Measurements from ENCODE around the gene P2RX1. TPM values are rescaled to one million over a fixed set of nuclear protein-coding genes. Genes with fewer than 3 reads are reported as not detected.

The P2RX1 gene
- polyA plus RNA-seq, 4 donors: 2.2 to 53.4 (median 3.2) TPM; not detected in 1

GRCh38 chr17:3961564-3962047 lies 45.3 kb upstream of the P2RX1 start:
- Histone ChIP-seq H3K9me3 (ENCODE audit: control insufficient read depth in 2 of 2, insufficient read depth in 1 of 2, low read depth in 1 of 2, low read length in 1 of 2) (no peaks in the 10 kb centered on the region), H3K27ac (ENCODE audit: low read depth in 1 of 3, low read length in 2 of 3) (peak overlapping the region in 2 of 3 donors; percentile 9 to 84), H3K27me3 (ENCODE audit: control insufficient read depth in 3 of 3, insufficient read depth in 3 of 3, low read length in 3 of 3) (peaks cover 0 to 15% (median 0%) of the 10 kb centered on the region in 3 donors), H3K4me1 (ENCODE audit: control insufficient read depth in 3 of 3, insufficient read depth in 2 of 3, low read depth in 1 of 3, low read length in 2 of 3) (peaks cover 2 to 50% (median 12%) of the 10 kb centered on the region in 3 donors), H3K36me3 (ENCODE audit: control insufficient read depth in 3 of 3, insufficient read depth in 2 of 3, low read depth in 1 of 3, low read length in 3 of 3) (peaks cover 0 to 29% (median 0%) of the 10 kb centered on the region in 3 donors), H3K4me3 (ENCODE audit: low read depth in 1 of 3, low read length in 3 of 3) (peak overlapping the region in 1 of 3 donors; percentile 2)
- 28 to 43% (median 29%) methylated on average over 5 of the region's 5 CpGs for WGBS, 3 donors
- no peak for DNase-seq
- FAIRE-seq: no peak

DNA sequence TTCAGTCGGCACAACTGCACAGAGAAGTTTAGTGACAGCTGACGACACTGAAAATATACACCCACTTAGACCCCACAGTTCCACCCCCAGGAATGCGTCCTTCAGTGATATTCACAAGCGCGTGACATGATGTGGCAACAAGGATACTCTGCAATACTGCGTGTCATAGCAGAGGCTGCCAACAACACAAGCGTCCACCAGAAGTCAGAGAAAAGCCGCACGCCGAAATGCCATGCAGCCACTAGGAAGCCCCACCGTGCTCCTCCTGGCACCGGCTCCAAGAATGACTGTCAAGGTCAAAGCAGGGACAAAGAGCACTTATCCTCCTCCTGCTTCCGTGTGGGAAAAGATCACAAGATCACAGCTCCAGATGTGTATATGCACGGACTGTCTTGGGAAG lies 44.5 kb upstream of the P2RX1 start:
- WGBS, 3 donors: 47 to 55% (median 49%) methylated on average over 14 of the region's 14 CpGs
- Histone ChIP-seq H3K27ac (ENCODE audit: low read depth in 1 of 3, low read length in 2 of 3) (peak overlapping the region in 2 of 3 donors; percentile 51 to 81), H3K4me1 (ENCODE audit: control insufficient read depth in 3 of 3, insufficient read depth in 2 of 3, low read depth in 1 of 3, low read length in 2 of 3) (peaks cover 2 to 43% (median 12%) of the 10 kb centered on the region in 3 donors), H3K4me3 (ENCODE audit: low read depth in 1 of 3, low read length in 3 of 3) (no peak overlapping the region), H3K9me3 (ENCODE audit: control insufficient read depth in 2 of 2, insufficient read depth in 1 of 2, low read depth in 1 of 2, low read length in 1 of 2) (no peaks in the 10 kb centered on the region), H3K27me3 (ENCODE audit: control insufficient read depth in 3 of 3, insufficient read depth in 3 of 3, low read length in 3 of 3) (peaks cover 0 to 15% (median 0%) of the 10 kb centered on the region in 3 donors), H3K36me3 (ENCODE audit: control insufficient read depth in 3 of 3, insufficient read depth in 2 of 3, low read depth in 1 of 3, low read length in 3 of 3) (peaks cover 0 to 34% (median 0%) of the 10 kb centered on the region in 3 donors)
- peak; percentile 43 to 49 for DNase-seq
- FAIRE-seq: no peak

DNA sequence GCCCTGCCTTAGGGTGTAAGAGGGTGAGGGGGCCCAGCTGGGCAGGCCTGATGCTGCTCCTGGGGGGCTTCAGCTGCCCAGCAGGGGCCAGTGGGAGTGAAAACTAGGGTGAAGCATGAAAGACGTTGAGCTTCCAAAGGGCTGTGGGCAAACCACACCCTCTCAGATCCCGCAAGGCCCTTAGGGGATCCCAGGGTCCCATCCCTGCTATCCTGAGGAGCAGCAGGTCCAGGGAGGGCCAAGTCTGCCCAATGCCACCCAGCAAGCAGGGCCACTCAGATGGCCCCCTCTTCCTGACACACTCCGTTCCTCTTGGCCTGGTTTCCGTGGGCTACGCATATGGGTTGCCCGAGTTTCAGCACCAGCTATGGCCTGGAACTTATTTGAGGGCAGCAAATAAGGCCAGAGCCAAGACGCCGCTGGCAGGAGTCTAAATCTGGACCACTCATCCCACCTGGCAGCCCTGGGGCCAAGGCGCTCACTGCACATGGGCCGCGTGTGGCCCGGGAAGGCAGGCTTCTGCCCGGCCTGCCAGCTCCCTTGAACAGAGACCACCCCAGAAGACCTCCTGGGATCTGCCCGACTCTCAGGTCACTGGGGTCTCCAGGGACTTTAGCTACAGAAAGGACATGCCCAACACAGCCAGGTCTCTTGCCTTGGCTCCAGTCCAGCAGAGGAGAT lies 43.8 kb upstream of the P2RX1 start:
- FAIRE-seq (no peak), DNase-seq (no peak)
- H3K27ac ChIP-seq (ENCODE audit: low read depth in 1 of 3, low read length in 2 of 3): peak overlapping the region in 2 of 3 donors; percentile 51 to 81
- 83 to 96% (median 87%) methylated on average over 13 to 14 of the region's 14 CpGs for WGBS, 3 donors
- H3K9me3 ChIP-seq (ENCODE audit: control insufficient read depth in 2 of 2, insufficient read depth in 1 of 2, low read depth in 1 of 2, low read length in 1 of 2): no peaks in the 10 kb centered on the region
- H3K4me3 ChIP-seq (ENCODE audit: low read depth in 1 of 3, low read length in 3 of 3): no peak overlapping the region
- peaks cover 0 to 34% (median 0%) of the 10 kb centered on the region in 3 donors for H3K36me3 ChIP-seq (ENCODE audit: control insufficient read depth in 3 of 3, insufficient read depth in 2 of 3, low read depth in 1 of 3, low read length in 3 of 3)
- H3K27me3 ChIP-seq (ENCODE audit: control insufficient read depth in 3 of 3, insufficient read depth in 3 of 3, low read length in 3 of 3): peaks cover 0 to 11% (median 0%) of the 10 kb centered on the region in 3 donors
- H3K4me1 ChIP-seq (ENCODE audit: control insufficient read depth in 3 of 3, insufficient read depth in 2 of 3, low read depth in 1 of 3, low read length in 2 of 3): peaks cover 2 to 36% (median 12%) of the 10 kb centered on the region in 3 donors

- DNase-seq: peak; percentile 54 to 73
These were observed 43.1 kb upstream of the P2RX1 start for GRCh38 chr17:3959295-3959899.

GRCh38 chr17:3957735-3958599 lies 41.7 kb upstream of the P2RX1 start:
- H3K4me3 ChIP-seq (ENCODE audit: low read depth in 1 of 3, low read length in 3 of 3): no peak overlapping the region
- no peak overlapping the region for H3K27ac ChIP-seq (ENCODE audit: low read depth in 1 of 3, low read length in 2 of 3)
- H3K4me1 ChIP-seq (ENCODE audit: control insufficient read depth in 3 of 3, insufficient read depth in 2 of 3, low read depth in 1 of 3, low read length in 2 of 3): peaks cover 2 to 35% (median 12%) of the 10 kb centered on the region in 3 donors
- no peaks in the 10 kb centered on the region for H3K9me3 ChIP-seq (ENCODE audit: control insufficient read depth in 2 of 2, insufficient read depth in 1 of 2, low read depth in 1 of 2, low read length in 1 of 2)
- peaks cover 0 to 7% (median 0%) of the 10 kb centered on the region in 3 donors for H3K27me3 ChIP-seq (ENCODE audit: control insufficient read depth in 3 of 3, insufficient read depth in 3 of 3, low read length in 3 of 3)
- DNase-seq (no peak), FAIRE-seq (no peak)
- 85 to 91% (median 85%) methylated on average over 18 of the region's 18 CpGs for WGBS, 3 donors
- peaks cover 0 to 42% (median 2%) of the 10 kb centered on the region in 3 donors for H3K36me3 ChIP-seq (ENCODE audit: control insufficient read depth in 3 of 3, insufficient read depth in 2 of 3, low read depth in 1 of 3, low read length in 3 of 3)

More at GRCh38 chr17:3959295-3959899, 43.1 kb upstream of the P2RX1 start:
- no peaks in the 10 kb centered on the region for H3K9me3 ChIP-seq (ENCODE audit: control insufficient read depth in 2 of 2, insufficient read depth in 1 of 2, low read depth in 1 of 2, low read length in 1 of 2)
- no peak overlapping the region for H3K4me3 ChIP-seq (ENCODE audit: low read depth in 1 of 3, low read length in 3 of 3)
- no peak for FAIRE-seq
- WGBS, 3 donors: 50 to 59% (median 51%) methylated on average over 15 of the region's 15 CpGs
- peaks cover 0 to 11% (median 0%) of the 10 kb centered on the region in 3 donors for H3K27me3 ChIP-seq (ENCODE audit: control insufficient read depth in 3 of 3, insufficient read depth in 3 of 3, low read length in 3 of 3)
- H3K4me1 ChIP-seq (ENCODE audit: control insufficient read depth in 3 of 3, insufficient read depth in 2 of 3, low read depth in 1 of 3, low read length in 2 of 3): peaks cover 2 to 35% (median 12%) of the 10 kb centered on the region in 3 donors
- peaks cover 0 to 39% (median 0%) of the 10 kb centered on the region in 3 donors for H3K36me3 ChIP-seq (ENCODE audit: control insufficient read depth in 3 of 3, insufficient read depth in 2 of 3, low read depth in 1 of 3, low read length in 3 of 3)
- peak overlapping the region in 2 of 3 donors; percentile 51 to 81 for H3K27ac ChIP-seq (ENCODE audit: low read depth in 1 of 3, low read length in 2 of 3)

DNA sequence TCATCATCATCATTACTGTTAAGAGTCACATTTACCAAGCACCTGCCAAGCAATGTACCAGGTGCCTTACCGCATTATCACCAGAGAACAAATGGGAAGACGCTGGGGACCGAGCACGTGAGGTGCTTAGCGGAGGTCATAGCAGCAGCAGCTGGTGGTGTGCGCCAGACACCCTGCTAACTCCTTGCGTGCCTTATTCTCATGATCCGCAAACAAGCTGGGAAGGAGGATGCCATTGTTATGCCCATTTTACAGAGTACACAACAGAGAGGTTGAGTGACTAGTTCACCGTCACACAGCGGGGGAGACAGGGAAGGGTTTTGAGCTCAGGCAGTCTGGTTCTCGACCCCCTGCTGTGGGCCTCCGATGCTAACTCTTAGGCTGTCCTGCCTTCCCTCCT lies 40.7 kb upstream of the P2RX1 start:
- Histone ChIP-seq H3K36me3 (ENCODE audit: control insufficient read depth in 3 of 3, insufficient read depth in 2 of 3, low read depth in 1 of 3, low read length in 3 of 3) (peaks cover 0 to 44% (median 4%) of the 10 kb centered on the region in 3 donors), H3K9me3 (ENCODE audit: control insufficient read depth in 2 of 2, insufficient read depth in 1 of 2, low read depth in 1 of 2, low read length in 1 of 2) (no peaks in the 10 kb centered on the region), H3K4me1 (ENCODE audit: control insufficient read depth in 3 of 3, insufficient read depth in 2 of 3, low read depth in 1 of 3, low read length in 2 of 3) (peaks cover 2 to 30% (median 12%) of the 10 kb centered on the region in 3 donors), H3K27me3 (ENCODE audit: control insufficient read depth in 3 of 3, insufficient read depth in 3 of 3, low read length in 3 of 3) (peaks cover 0 to 2% (median 0%) of the 10 kb centered on the region in 3 donors), H3K27ac (ENCODE audit: low read depth in 1 of 3, low read length in 2 of 3) (no peak overlapping the region), H3K4me3 (ENCODE audit: low read depth in 1 of 3, low read length in 3 of 3) (no peak overlapping the region)
- FAIRE-seq: no peak
- no peak for DNase-seq
- WGBS, 3 donors: 92 to 93% (median 92%) methylated on average over 12 of the region's 12 CpGs

- 70 to 74% (median 72%) methylated on average over 15 of the region's 15 CpGs for WGBS, 3 donors
- no peaks in the 10 kb centered on the region for H3K9me3 ChIP-seq (ENCODE audit: control insufficient read depth in 2 of 2, insufficient read depth in 1 of 2, low read depth in 1 of 2, low read length in 1 of 2)
- no peaks in the 10 kb centered on the region for H3K27me3 ChIP-seq (ENCODE audit: control insufficient read depth in 3 of 3, insufficient read depth in 3 of 3, low read length in 3 of 3)
- DNase-seq (no peak), FAIRE-seq (no peak)
- H3K27ac ChIP-seq (ENCODE audit: low read depth in 1 of 3, low read length in 2 of 3): no peak overlapping the region
- H3K36me3 ChIP-seq (ENCODE audit: control insufficient read depth in 3 of 3, insufficient read depth in 2 of 3, low read depth in 1 of 3, low read length in 3 of 3): peaks cover 0 to 44% (median 4%) of the 10 kb centered on the region in 3 donors
- peaks cover 2 to 24% (median 8%) of the 10 kb centered on the region in 3 donors for H3K4me1 ChIP-seq (ENCODE audit: control insufficient read depth in 3 of 3, insufficient read depth in 2 of 3, low read depth in 1 of 3, low read length in 2 of 3)
- no peak overlapping the region for H3K4me3 ChIP-seq (ENCODE audit: low read depth in 1 of 3, low read length in 3 of 3)
These were observed 40.2 kb upstream of the P2RX1 start for GRCh38 chr17:3956327-3956957.
